Femur (tissue), 1 donor: ENCODE data around the gene LIG3.
"Not testable (repeated sequence)": the region's sequence is repeated elsewhere in the genome, so short reads cannot be mapped to it uniquely, and the experiment has no call there.

Experiments used
- DNase-seq: peaks from one replicate; pipeline ENCODE4 v3.0.0-alpha.2; 2017

The LIG3 gene

DNA sequence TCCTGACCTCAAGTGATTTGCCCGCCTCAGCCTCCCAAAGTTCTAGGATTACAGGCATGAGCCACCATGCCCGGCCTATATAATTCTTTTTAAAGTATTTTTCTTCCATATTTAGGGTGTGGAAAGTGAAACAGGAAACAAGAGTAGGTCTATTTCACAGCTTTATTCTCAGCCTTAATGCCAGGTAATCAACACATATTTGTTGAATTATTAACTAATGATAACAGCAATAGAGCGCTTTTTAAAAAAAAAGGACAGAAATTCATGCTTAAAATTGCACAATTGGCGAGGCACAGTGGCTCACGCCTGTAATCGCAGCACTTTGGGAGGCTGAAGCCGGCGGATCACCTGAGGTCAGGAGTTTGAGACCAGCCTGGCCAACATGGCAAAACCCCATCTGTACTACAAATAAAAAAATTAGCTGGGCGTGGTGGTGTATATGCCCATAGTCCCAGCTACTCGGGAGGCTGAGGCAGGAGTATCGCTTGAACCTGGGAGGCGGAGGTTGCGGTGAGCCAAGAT, 65.2 kb downstream of the LIG3 start:
- not testable (repeated sequence) for DNase-seq

DNA sequence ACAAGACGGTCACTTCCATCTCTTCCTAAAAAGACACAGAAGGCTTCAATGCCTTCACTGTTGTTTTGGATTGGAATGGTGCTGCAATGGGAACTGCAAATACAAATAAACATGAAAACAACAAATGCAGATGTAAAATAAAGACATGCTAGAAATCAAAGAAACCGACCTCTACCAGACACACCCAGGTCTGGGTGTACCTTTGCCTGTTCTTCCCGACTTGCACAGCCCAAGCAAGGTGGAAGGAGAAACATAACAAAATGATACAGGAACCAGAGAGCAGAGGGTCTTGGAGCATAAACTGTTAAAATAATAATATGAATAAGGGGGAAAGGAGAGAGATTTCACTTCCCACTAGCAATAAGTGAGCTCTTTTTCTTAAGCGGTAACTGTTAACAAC, 65.9 kb downstream of the LIG3 start:
- DNase-seq, result no peak

- peak; percentile 19 for DNase-seq
Measured at GRCh38 chr17:35046740-35047283, 66.5 kb downstream of the LIG3 start.

DNA sequence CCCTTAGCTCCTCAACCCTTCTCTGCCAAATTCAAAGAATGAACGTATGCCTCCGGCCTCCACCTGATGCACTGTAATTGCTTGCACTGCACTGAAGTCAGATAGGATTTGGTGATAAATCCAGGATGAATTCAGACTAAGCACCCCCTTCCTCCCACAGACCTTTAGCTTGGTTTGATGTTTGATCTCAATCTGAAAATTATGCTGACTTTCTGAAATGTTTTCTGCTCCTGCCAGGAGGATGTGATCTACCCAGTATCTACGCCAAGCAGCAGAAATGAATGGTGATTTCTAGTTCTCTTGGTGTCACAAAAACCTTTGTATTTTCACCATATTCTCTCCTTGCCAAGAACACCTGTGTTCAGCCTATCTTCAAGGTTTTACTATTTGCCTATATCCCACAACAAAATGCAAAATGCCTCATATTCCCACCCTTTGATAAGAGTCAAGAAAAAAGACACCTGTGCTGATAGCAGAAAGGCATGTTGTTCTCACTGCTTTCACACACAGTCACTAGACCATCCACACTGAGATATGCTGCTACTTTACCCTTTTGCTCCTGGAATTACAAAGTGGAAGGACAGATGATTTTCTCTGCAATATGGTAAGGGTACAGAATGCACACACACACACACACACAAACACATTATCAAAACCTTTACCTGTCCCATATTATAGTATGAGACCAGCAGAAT, 68.5 kb downstream of the LIG3 start:
- DNase-seq, result no peak

DNA sequence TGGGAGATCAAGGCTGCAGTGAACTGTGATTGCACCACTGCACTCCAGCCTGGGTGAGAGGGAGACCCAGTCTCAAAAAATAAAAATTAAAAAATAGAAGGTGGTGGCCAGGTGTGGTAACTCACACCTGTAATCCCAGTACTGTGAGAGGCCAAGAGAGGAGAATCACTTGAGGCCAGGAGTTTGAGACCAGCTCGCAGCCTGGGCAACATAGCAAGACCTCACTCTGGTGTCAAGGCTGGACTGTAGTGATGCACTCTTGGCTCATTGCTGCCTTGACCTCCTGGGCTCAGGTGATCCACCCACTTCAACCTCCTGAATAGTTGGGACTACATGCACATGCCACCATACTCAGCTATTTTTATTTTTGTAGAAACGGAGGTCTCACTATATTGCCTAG, 69.9 kb downstream of the LIG3 start:
- DNase-seq, result no peak

DNA sequence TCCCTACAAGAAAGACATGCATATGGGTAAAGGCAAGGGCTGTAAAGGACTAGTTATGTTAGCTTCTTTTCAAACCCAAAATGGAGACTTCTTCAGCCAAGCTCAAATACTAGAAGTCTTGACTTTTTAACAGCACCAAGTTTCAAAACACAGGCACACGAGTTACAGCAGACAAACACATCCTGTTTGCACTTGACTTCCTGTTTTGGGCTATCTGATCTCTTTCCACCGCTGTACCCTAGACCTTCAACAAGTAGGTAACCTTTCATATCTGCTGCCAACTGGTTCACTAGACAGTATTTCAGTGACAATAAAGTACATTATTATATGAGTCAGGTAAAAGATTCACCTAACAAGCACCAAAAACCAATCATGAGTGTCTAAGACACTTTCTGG, 70.9 kb downstream of the LIG3 start:
- no peak for DNase-seq

- DNase-seq, result peak; percentile 18
Measured at GRCh38 chr17:35051579-35052240, 71.4 kb downstream of the LIG3 start.

DNA sequence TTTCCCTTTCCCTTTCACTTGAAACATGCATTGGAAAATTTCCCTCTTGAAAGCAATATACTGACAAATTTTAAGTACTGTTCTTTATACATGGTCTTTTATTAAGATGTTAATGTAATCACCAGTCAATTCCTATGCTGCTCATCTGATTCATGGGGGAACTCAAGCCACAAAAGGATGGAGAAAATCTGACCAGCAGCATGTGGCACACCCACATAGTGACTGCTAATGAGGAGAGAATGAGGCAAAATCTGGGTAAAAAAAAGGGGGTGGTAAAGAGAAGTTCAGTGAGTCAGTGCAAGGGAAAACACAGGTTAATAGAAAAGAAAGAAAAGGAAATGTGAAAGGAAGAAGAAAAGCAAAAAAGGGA, 71.9 kb downstream of the LIG3 start:
- no peak for DNase-seq

- DNase-seq, result no peak
Measured at GRCh38 chr17:35052780-35053179, 72.5 kb downstream of the LIG3 start.

DNA sequence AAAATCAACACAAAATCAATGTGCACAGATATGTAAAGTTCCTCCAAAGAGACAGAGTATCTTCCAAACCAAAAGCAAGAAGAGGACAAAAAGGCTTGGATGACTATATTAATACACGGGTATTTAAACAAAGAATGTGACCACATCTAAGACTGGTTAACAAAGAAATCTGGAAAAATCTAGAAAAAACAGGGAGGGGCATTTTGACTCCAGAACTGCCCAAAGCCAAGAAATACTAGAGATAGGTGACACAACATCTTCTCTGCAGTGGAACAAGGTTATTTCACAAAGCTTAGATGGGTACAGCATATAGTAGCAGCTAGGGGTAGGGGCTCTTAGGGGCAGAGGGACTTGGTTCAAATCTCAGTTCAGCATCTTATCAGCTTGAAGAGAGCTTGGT, 72.9 kb downstream of the LIG3 start:
- DNase-seq, result no peak

GRCh38 chr17:35056013-35056412, 75.7 kb downstream of the LIG3 start:
- no peak for DNase-seq

DNA sequence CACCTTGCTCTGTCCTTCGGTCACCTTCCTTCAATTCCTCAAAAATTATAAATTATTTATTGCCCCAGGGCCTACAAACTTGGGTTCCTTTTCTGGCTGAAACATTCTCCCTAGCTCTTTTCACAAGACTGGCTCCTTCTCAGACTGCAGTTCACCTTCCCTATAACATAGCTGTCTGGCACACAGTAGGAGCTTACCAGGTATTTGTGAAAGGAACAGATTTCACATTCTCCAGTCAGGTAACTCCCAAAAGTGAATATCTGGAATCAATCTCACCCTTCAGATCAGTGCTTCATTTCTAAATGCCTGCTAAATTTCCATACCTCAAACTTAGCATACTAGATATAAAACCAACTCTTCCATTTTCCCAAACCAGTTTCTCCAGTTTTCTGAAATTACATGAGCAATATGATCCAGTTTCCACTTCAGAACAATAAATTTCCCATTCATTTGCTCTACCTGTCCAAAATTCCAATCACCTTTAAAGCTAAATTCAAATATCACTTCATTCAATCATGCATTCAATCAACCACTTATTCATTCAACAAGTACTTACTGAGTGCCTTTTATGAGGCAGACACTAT, 77.1 kb downstream of the LIG3 start:
- DNase-seq, result no peak
